Mesenchymal stem cell (in vitro differentiated cells and primary cell): ENCODE data around the gene CXCL5.
A peak's percentile ranks its signal among the peaks of the same experiment; 100 is the strongest.

Experiments used
- DNase-seq: peaks from one replicate; pipeline ENCODE4 v3.0.0-alpha.2; 2013
- H2AFZ ChIP-seq: one replicate; pipeline ENCODE4 v1.6.1; 2013; ENCODE audit warnings: low read depth, mild to moderate bottlenecking, control low read depth, inconsistent platforms, low read length, moderate library complexity
- H2AK5ac ChIP-seq: 2 replicates; pipeline ENCODE4 v1.6.1; 2013; ENCODE audit warnings: low read length, moderate library complexity, mild to moderate bottlenecking, inconsistent platforms; ENCODE audit not compliant: severe bottlenecking
- H2BK120ac ChIP-seq: one replicate; pipeline ENCODE4 v1.6.1; 2013; ENCODE audit warnings: low read depth, mild to moderate bottlenecking, inconsistent platforms, low read length, moderate library complexity
- H2BK12ac ChIP-seq, 2 experiments: one replicate each; pipeline ENCODE4 v1.6.1; 2013; ENCODE audit warnings: inconsistent platforms in 2 of 2, low read length in 2 of 2, mild to moderate bottlenecking in 2 of 2, moderate library complexity in 2 of 2, control low read depth in 1 of 2
- H2BK15ac ChIP-seq: one replicate; pipeline ENCODE4 v1.6.1; 2013; ENCODE audit warnings: mild to moderate bottlenecking, low read depth, inconsistent platforms; ENCODE audit not compliant: poor library complexity, severe bottlenecking
- H2BK5ac ChIP-seq: 2 replicates; pipeline ENCODE4 v1.6.1; 2013; ENCODE audit warnings: low read depth, mild to moderate bottlenecking, low read length, control low read depth, inconsistent platforms; ENCODE audit not compliant: poor library complexity, severe bottlenecking
- H3K14ac ChIP-seq, 2 experiments: one replicate each; pipeline ENCODE4 v1.6.1; 2013; ENCODE audit warnings: inconsistent platforms in 2 of 2, low read length in 2 of 2, control low read depth in 1 of 2, mild to moderate bottlenecking in 1 of 2, moderate library complexity in 1 of 2
- H3K18ac ChIP-seq, 2 experiments: one replicate each; pipeline ENCODE4 v1.6.1; 2013; ENCODE audit warnings: inconsistent platforms in 2 of 2, low read length in 2 of 2, control low read depth in 1 of 2, low read depth in 1 of 2, mild to moderate bottlenecking in 1 of 2
- H3K23ac ChIP-seq, 2 experiments: one replicate each; pipeline ENCODE4 v1.6.1; 2013; ENCODE audit warnings: inconsistent platforms in 2 of 2, low read length in 2 of 2, mild to moderate bottlenecking in 2 of 2, moderate library complexity in 2 of 2, control low read depth in 1 of 2
- H3K27ac ChIP-seq: 2 replicates; pipeline ENCODE4 v1.5.1; 2013; ENCODE audit warnings: mild to moderate bottlenecking, moderate library complexity, low read length, control low read depth, inconsistent platforms; ENCODE audit not compliant: poor library complexity, severe bottlenecking
- H3K27me3 ChIP-seq, 2 experiments: 2 replicates each; pipeline versions ENCODE4 v1.6.1 to v1.7.0; 2013; ENCODE audit warnings: low read length in 2 of 2, mild to moderate bottlenecking in 2 of 2, moderate library complexity in 2 of 2, control low read depth in 1 of 2, inconsistent platforms in 1 of 2; ENCODE audit not compliant: control insufficient read depth in 1 of 2, insufficient read depth in 1 of 2
- H3K36me3 ChIP-seq, 2 experiments: 2 replicates each; pipeline versions ENCODE4 v1.6.1 to v1.7.0; 2013; ENCODE audit warnings: low read length in 2 of 2, control low read depth in 1 of 2, inconsistent platforms in 1 of 2, low read depth in 1 of 2, mild to moderate bottlenecking in 1 of 2; ENCODE audit not compliant: insufficient read depth in 2 of 2, control insufficient read depth in 1 of 2
- H3K4ac ChIP-seq, 2 experiments: one replicate each; pipeline ENCODE4 v1.6.1; 2013; ENCODE audit warnings: inconsistent platforms in 2 of 2, low read length in 2 of 2, mild to moderate bottlenecking in 2 of 2, moderate library complexity in 2 of 2, control low read depth in 1 of 2, low read depth in 1 of 2
- H3K4me1 ChIP-seq: 2 replicates; pipeline ENCODE4 v1.6.1; 2013; ENCODE audit warnings: low read depth, low read length, control low read depth; ENCODE audit not compliant: control insufficient read depth, insufficient read depth
- H3K4me2 ChIP-seq: 2 replicates; pipeline ENCODE4 v1.6.1; 2013; ENCODE audit warnings: low read length, mild to moderate bottlenecking, inconsistent platforms; ENCODE audit not compliant: poor library complexity, severe bottlenecking
- H3K4me3 ChIP-seq, 2 experiments: 2 replicates each; pipeline versions ENCODE4 v1.5.1 to v1.7.0; 2013; ENCODE audit warnings: low read length in 2 of 2, mild to moderate bottlenecking in 2 of 2, control low read depth in 1 of 2, low read depth in 1 of 2; ENCODE audit not compliant: insufficient read depth in 1 of 2
- H3K79me1 ChIP-seq: replicated peaks from 2 replicates; pipeline ENCODE4 v1.6.1; 2013; ENCODE audit warnings: mild to moderate bottlenecking, control low read depth, low read length, inconsistent platforms; ENCODE audit not compliant: poor library complexity, severe bottlenecking
- H3K9ac ChIP-seq: 2 replicates; pipeline ENCODE4 v1.7.0; 2013; ENCODE audit warnings: mild to moderate bottlenecking, low read length, moderate library complexity
- H3K9me3 ChIP-seq: 2 replicates; pipeline ENCODE4 v1.7.0; 2013; ENCODE audit warnings: mild to moderate bottlenecking, low read length; ENCODE audit not compliant: control insufficient read depth
- H4K8ac ChIP-seq: one replicate; pipeline ENCODE4 v1.6.1; 2013; ENCODE audit warnings: inconsistent platforms, mild to moderate bottlenecking, low read length, moderate library complexity
- H4K91ac ChIP-seq: one replicate; pipeline ENCODE4 v1.6.1; 2013; ENCODE audit warnings: mild to moderate bottlenecking, low read length, inconsistent platforms
- WGBS: methylation state at CpG from one replicate; pipeline ENCODE4 v1.1.7; 2013; ENCODE audit warnings: mixed read lengths; 5-methylcytosine and 5-hydroxymethylcytosine counted together

CXCL5 gene

DNA sequence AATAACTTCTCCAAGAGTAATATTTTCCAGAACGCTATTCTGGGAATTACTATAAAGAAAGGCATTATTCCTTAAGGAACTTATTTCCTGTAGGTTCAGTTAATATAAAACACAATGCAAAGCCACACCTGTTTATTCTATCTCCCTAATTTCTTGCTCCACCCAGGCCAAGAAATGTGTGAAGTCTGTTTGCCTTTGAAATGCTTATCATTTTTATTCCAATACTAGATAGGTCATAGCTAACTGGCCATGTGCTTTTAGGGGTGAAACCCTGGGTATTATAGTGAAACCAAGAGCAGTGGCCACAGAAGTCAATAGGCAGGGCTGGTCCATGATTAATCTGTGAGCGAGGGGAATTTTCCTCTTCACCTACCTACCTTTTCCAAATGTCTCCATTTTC is 25.2 kb upstream of the CXCL5 start:
- H3K9ac ChIP-seq, result no peak overlapping the region
- H4K8ac ChIP-seq, result no peak overlapping the region
- DNase-seq, result no peak
- H2AK5ac ChIP-seq, result no peak overlapping the region
- H3K14ac ChIP-seq, result no peak overlapping the region
- H3K23ac ChIP-seq, result no peak overlapping the region
- H3K18ac ChIP-seq, result no peak overlapping the region
- no peaks in the 10 kb centered on the region for H3K79me1 ChIP-seq
- H2BK15ac ChIP-seq, result no peak overlapping the region
- WGBS, result 93% methylated on average over 1 of the region's 2 CpGs
- no peak overlapping the region for H3K4me2 ChIP-seq
- no peak overlapping the region for H2BK5ac ChIP-seq
- no peaks in the 10 kb centered on the region for H3K27me3 ChIP-seq
- H3K36me3 ChIP-seq, result no peaks in the 10 kb centered on the region
- H3K9me3 ChIP-seq, result peaks cover 15% of the 10 kb centered on the region
- H4K91ac ChIP-seq, result no peak overlapping the region
- no peak overlapping the region for H2AFZ ChIP-seq
- no peak overlapping the region for H3K4ac ChIP-seq
- no peak overlapping the region for H3K4me3 ChIP-seq
- H3K4me1 ChIP-seq, result no peaks in the 10 kb centered on the region
- no peak overlapping the region for H2BK120ac ChIP-seq
- no peak overlapping the region for H2BK12ac ChIP-seq
- H3K27ac ChIP-seq, result no peak overlapping the region

DNA sequence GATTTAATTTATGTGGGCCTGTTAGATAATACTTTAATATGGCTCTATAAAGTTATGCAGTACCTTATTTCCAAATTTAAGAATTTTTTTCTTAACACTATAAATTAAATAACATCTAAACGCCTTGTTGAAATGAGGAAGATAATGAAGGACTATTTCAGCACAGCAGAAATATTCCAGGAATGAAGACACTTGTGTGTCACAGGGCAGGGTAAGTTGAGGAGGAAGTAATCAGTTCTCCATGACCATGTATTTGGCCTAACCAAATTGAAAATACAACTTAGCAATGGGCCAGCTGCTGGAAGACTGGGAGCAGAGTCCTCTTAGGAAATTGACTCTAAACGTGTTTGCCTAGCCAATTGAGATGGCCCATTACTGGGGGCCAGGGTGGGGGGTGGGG is 23.1 kb upstream of the CXCL5 start:
- Histone ChIP-seq H3K79me1 (no peaks in the 10 kb centered on the region), H4K91ac (no peak overlapping the region), H3K23ac (no peak overlapping the region), H3K27ac (no peak overlapping the region), H3K9ac (no peak overlapping the region), H4K8ac (no peak overlapping the region), H2BK120ac (no peak overlapping the region), H3K14ac (no peak overlapping the region), H2BK5ac (no peak overlapping the region), H2AFZ (no peak overlapping the region), H2AK5ac (no peak overlapping the region), H3K9me3 (peaks cover 15% of the 10 kb centered on the region), H3K4me2 (no peak overlapping the region), H3K27me3 (no peaks in the 10 kb centered on the region), H3K4me1 (no peaks in the 10 kb centered on the region), H3K4ac (no peak overlapping the region), H2BK15ac (no peak overlapping the region), H3K36me3 (no peaks in the 10 kb centered on the region), H3K4me3 (no peak overlapping the region), H2BK12ac (no peak overlapping the region), H3K18ac (no peak overlapping the region)
- WGBS, result 67% methylated on average over 1 of the region's 2 CpGs
- no peak for DNase-seq

DNA sequence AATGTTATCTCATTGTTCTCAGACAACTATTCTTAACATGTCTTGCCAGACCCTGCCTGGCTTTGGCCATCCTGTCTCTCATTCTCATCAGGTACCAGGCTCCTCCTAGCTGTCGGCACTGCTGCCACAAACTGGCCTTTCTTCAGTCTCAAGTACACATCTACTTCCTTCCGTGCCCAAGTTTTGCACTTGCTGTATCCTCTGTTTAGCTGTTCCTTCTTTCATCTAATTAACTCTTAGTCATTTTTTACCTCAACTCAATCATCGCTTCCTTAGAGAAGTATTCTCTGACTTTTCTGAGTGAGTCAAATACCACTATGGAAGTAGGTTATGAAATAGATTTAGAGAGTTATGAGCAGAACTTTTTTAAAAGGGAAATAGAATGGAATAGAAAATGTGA is 20.3 kb upstream of the CXCL5 start:
- no peaks in the 10 kb centered on the region for H3K9me3 ChIP-seq
- no peak for DNase-seq
- WGBS, result 80% methylated on average over 2 of the region's 3 CpGs

DNA sequence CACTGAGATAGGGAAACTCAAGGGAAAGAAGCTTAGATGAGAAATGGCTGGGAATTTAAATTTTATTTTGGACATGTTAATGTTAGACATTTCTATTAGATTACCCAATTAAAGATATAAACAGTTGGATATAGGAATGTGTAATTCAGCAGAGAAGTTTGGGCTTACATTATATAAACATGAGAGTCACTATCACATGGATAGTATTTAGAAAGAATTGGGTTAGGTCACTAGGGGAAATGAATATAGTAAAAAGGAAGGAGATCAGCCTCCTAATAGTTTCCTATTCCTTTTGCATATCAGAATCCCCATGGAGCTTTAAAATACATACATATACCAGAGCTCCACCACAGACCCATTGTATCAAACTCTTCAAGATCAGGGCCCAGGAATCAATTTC is 19.6 kb upstream of the CXCL5 start:
- Histone ChIP-seq H2BK5ac (no peak overlapping the region), H3K27me3 (no peaks in the 10 kb centered on the region), H3K9ac (no peak overlapping the region), H2BK120ac (no peak overlapping the region), H3K4me1 (no peaks in the 10 kb centered on the region), H4K8ac (no peak overlapping the region), H4K91ac (no peak overlapping the region), H3K4me2 (no peak overlapping the region), H2AK5ac (no peak overlapping the region), H3K23ac (no peak overlapping the region), H2AFZ (no peak overlapping the region), H3K9me3 (no peaks in the 10 kb centered on the region), H3K14ac (no peak overlapping the region), H3K4me3 (no peak overlapping the region), H3K18ac (no peak overlapping the region), H3K36me3 (no peaks in the 10 kb centered on the region), H3K4ac (no peak overlapping the region), H3K79me1 (no peaks in the 10 kb centered on the region), H2BK12ac (no peak overlapping the region), H3K27ac (no peak overlapping the region), H2BK15ac (no peak overlapping the region)
- peak; percentile 33 for DNase-seq

More for the DNA sequence above, 20.3 kb upstream of the CXCL5 start:
- Histone ChIP-seq H2BK5ac (no peak overlapping the region), H3K79me1 (no peaks in the 10 kb centered on the region), H3K4me1 (no peaks in the 10 kb centered on the region), H4K91ac (no peak overlapping the region), H3K4me3 (no peak overlapping the region), H2BK15ac (no peak overlapping the region), H2BK12ac (peak overlapping the region in 1 of 2 experiments; percentile 88), H3K18ac (peak overlapping the region in 1 of 2 experiments; percentile 80), H4K8ac (no peak overlapping the region), H3K4me2 (no peak overlapping the region), H2AFZ (no peak overlapping the region), H2AK5ac (no peak overlapping the region), H3K4ac (no peak overlapping the region), H3K23ac (no peak overlapping the region), H2BK120ac (no peak overlapping the region), H3K9ac (no peak overlapping the region), H3K14ac (peak overlapping the region in 1 of 2 experiments; percentile 46), H3K27ac (no peak overlapping the region), H3K27me3 (no peaks in the 10 kb centered on the region), H3K36me3 (no peaks in the 10 kb centered on the region)
